Measurements from ENCODE around the gene ZFP28. TPM values are rescaled to one million over a fixed set of nuclear protein-coding genes. Genes with fewer than 3 reads are reported as not detected.

The ZFP28 gene
- total and polyA plus RNA-seq, 3 donors from 2014 or later: 12.2 to 28.0 (median 18.3) TPM

DNA sequence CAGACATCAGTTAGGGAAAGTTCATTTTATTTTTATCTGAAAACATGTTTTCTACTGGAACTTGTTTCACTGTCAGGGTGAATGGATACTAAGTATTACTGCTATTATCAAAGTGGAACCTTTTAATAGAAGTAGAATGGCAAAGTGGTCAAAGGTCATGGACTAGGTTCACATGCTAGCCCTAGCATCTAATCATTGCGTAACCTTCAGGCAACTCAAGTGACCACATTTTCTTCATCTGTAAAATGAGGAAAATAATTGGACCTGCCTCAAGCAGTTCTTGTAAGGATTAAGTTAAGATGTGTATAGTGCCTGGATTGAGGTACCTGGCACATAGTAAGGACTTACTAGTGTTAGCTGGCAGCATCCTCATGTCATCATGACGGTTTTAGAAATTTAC lies 5.0 kb downstream of the ZFP28 start:
- WGBS, 2 donors: 81 to 90% methylated on average over 2 of the region's 2 CpGs
- Histone ChIP-seq H3K27ac (no peak overlapping the region), H3K4me3 (no peak overlapping the region), H3K4me1 (no peaks in the 10 kb centered on the region), H3K9me3 (no peaks in the 10 kb centered on the region), H3K27me3 (no peaks in the 10 kb centered on the region), H3K36me3 (ENCODE audit: low read depth, missing control alignments) (no peaks in the 10 kb centered on the region)
- TF ChIP-seq, protein P1, sequence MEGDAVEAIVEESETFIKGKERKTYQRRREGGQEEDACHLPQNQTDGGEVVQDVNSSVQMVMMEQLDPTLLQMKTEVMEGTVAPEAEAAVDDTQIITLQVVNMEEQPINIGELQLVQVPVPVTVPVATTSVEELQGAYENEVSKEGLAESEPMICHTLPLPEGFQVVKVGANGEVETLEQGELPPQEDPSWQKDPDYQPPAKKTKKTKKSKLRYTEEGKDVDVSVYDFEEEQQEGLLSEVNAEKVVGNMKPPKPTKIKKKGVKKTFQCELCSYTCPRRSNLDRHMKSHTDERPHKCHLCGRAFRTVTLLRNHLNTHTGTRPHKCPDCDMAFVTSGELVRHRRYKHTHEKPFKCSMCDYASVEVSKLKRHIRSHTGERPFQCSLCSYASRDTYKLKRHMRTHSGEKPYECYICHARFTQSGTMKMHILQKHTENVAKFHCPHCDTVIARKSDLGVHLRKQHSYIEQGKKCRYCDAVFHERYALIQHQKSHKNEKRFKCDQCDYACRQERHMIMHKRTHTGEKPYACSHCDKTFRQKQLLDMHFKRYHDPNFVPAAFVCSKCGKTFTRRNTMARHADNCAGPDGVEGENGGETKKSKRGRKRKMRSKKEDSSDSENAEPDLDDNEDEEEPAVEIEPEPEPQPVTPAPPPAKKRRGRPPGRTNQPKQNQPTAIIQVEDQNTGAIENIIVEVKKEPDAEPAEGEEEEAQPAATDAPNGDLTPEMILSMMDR (IDR thresholded peaks at IDR 0.05): no peak
- intact Hi-C loops (cut with DNase I; ENCODE audit: low total_unique reads): no loop called here
- no peak for DNase-seq

DNA sequence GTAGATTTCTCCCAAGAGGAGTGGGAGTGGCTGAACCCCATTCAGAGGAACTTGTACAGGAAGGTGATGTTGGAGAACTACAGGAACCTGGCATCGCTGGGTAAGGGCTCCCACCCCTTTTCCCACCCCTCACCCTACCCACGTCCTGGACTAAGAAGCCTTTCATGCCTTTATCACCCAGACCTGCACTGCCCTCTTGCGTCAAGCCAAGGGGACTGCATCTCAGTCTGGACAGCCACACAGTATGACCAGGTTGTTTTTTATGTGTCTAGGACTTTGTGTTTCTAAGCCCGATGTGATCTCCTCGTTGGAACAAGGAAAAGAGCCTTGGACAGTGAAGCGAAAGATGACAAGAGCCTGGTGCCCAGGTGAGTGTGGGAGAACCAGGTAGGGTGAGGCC lies 8.8 kb downstream of the ZFP28 start:
- intact Hi-C loops (cut with DNase I; ENCODE audit: low total_unique reads): no loop called here
- no peaks in the 10 kb centered on the region for H3K9me3 ChIP-seq
- no peaks in the 10 kb centered on the region for H3K27me3 ChIP-seq
- no peaks in the 10 kb centered on the region for H3K4me1 ChIP-seq
- H3K36me3 ChIP-seq (ENCODE audit: low read depth, missing control alignments): no peaks in the 10 kb centered on the region
- H3K27ac ChIP-seq: no peak overlapping the region
- 71 to 80% methylated on average over 6 of the region's 6 CpGs for WGBS, 2 donors
- TF ChIP-seq, protein P1 (IDR thresholded peaks at IDR 0.05): no peak
- no peak for TF ChIP-seq POLR2A (IDR thresholded peaks at IDR 0.05)
- no peak for DNase-seq
- H3K4me3 ChIP-seq: no peak overlapping the region

DNA sequence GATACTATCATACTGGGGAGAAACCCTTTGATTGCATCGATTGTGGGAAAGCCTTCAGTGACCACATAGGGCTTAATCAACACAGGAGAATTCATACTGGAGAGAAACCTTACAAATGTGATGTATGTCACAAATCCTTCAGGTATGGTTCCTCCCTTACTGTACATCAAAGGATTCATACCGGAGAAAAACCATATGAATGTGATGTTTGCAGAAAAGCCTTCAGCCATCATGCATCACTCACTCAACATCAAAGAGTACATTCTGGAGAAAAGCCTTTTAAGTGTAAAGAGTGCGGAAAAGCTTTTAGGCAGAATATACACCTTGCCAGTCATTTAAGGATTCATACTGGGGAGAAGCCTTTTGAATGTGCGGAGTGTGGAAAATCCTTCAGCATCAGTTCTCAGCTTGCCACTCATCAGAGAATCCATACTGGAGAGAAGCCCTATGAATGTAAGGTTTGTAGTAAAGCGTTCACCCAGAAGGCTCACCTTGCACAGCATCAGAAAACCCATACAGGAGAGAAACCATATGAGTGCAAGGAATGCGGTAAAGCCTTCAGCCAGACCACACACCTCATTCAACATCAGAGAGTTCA lies 15.6 kb downstream of the ZFP28 start:
- no peaks in the 10 kb centered on the region for H3K4me1 ChIP-seq
- WGBS, 2 donors: 83 to 92% methylated on average over 6 of the region's 6 CpGs
- DNase-seq: no peak
- TF ChIP-seq POLR2A (IDR thresholded peaks at IDR 0.05): no peak
- TF ChIP-seq, protein P1 (IDR thresholded peaks at IDR 0.05): no peak
- H3K9me3 ChIP-seq: no peaks in the 10 kb centered on the region
- no peaks in the 10 kb centered on the region for H3K36me3 ChIP-seq (ENCODE audit: low read depth, missing control alignments)
- intact Hi-C loops (cut with DNase I; ENCODE audit: low total_unique reads): no loop called here
- no peaks in the 10 kb centered on the region for H3K27me3 ChIP-seq
- no peak overlapping the region for H3K27ac ChIP-seq
- no peak overlapping the region for H3K4me3 ChIP-seq

DNA sequence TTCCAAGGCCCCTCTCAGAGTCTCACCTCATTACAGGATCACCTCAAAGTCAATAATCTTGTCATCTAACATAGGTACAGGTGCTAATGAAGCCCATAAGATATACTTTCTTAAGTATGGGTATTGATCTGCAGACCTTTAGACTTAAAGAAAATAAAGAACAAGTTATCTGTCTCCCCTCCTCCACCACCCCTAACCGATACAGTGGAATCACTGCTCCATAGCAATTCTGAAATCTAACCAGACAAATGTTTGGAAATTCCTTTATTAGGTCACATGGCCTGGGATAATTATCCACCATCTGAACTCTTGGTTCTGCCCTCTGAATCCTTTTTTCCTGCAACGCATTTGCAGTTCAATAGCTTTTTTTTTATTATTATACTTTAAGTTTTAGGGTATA lies 24.0 kb downstream of the ZFP28 start:
- Histone ChIP-seq H3K27me3 (no peaks in the 10 kb centered on the region), H3K4me3 (no peak overlapping the region), H3K4me1 (peaks cover under 1% of the 10 kb centered on the region), H3K36me3 (ENCODE audit: low read depth, missing control alignments) (no peaks in the 10 kb centered on the region), H3K27ac (no peak overlapping the region), H3K9me3 (no peaks in the 10 kb centered on the region)
- intact Hi-C loops (cut with DNase I; ENCODE audit: low total_unique reads): no loop called here
- TF ChIP-seq, protein P1 (IDR thresholded peaks at IDR 0.05): no peak
- TF ChIP-seq POLR2A (IDR thresholded peaks at IDR 0.05): no peak
- no peak for DNase-seq
- 95 to 97% methylated on average over 2 of the region's 2 CpGs for WGBS, 2 donors

DNA sequence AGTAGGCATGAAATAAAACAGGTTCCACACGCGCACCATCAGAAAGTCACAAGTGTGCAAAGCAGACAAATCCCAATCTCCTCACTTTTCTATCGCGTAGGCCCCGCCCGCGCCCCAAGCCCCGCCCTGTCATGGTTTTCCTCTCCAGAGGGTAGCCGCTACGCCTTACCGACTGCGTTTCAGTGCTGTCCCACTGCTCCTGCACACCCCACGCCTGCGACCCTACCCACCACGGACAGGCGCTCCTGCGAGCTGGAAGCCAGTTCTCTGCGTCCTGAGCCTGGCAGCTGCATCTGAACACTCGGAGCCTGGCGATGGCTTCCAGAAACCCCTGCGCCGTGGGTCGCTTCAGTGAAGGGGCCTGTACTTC lies 28.1 kb downstream of the ZFP28 start:
- Histone ChIP-seq H3K4me3 (peak overlapping the region; percentile 75 to 88), H3K9me3 (no peaks in the 10 kb centered on the region), H3K27ac (peak overlapping the region; percentile 35 to 70), H3K27me3 (no peaks in the 10 kb centered on the region), H3K4me1 (peaks cover 6% of the 10 kb centered on the region), H3K36me3 (ENCODE audit: low read depth, missing control alignments) (peaks cover 6% of the 10 kb centered on the region)
- TF ChIP-seq POLR2A (IDR thresholded peaks at IDR 0.05): no peak
- TF ChIP-seq, protein P1 (IDR thresholded peaks at IDR 0.05): no peak
- 0 to 1% methylated on average over 12 to 23 of the region's 23 CpGs for WGBS, 2 donors
- peak; percentile 78 for DNase-seq
- intact Hi-C loops (cut with DNase I; ENCODE audit: low total_unique reads): no loop called here
